Jurkat, Clone E6-1 (cell line): ENCODE data around the gene CHMP4B.

Experiments used
- DNase-seq: peaks from one replicate; pipeline ENCODE4 v3.0.0-alpha.2; 2011; ENCODE audit warnings: low read depth, low spot score
- H3K4me3 ChIP-seq: 2 replicates; pipeline ENCODE4 v1.5.1; 2011; ENCODE audit warnings: mild to moderate bottlenecking, low read length, control low read depth, moderate library complexity

The CHMP4B gene

DNA sequence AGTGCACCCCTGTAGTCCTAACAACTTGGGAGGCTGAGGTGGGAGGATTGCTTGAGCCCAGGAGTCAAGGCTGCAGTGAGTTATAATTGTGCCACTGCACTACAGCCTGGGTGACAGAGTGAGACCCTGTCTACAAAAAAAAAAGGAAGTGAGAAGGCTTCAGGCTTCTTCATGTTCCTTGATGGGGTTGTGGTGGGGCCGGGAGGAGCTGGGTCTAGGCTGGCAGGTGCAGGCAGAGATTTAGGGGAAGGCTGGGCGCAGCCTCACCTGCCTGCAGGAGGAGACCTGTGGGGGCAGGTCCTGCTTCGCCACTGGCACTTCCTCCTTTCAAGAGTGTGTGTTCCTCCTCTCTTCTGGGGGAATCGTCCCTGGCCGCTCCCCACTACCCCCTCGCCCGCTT lies 63.9 kb downstream of the CHMP4B start:
- no peak overlapping the region for H3K4me3 ChIP-seq
- no peak for DNase-seq

DNA sequence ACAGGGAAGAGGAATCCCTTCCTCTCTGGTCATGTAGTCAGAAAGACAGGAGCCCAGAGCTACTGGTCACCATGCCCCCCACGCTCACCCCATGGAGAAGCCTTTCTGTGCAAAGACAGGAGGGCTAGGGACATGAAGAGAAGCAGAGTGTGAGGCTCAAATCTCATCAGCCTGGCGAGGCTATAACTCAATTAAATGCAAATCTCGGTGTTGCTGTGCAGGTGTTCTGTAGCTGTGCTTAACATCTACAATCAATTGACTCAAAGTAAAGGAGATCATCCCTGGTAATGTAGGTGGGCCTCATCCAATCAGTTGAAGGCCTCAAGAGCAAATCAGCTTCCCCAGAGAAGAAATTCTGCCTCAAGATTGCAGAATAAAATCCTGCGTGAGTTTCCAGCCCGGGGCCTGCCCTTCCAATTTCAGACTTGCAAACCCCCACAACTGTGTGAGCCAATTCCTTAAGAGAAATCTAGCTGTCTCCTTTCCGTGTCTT lies 64.4 kb downstream of the CHMP4B start:
- H3K4me3 ChIP-seq: no peak overlapping the region
- no peak for DNase-seq

DNA sequence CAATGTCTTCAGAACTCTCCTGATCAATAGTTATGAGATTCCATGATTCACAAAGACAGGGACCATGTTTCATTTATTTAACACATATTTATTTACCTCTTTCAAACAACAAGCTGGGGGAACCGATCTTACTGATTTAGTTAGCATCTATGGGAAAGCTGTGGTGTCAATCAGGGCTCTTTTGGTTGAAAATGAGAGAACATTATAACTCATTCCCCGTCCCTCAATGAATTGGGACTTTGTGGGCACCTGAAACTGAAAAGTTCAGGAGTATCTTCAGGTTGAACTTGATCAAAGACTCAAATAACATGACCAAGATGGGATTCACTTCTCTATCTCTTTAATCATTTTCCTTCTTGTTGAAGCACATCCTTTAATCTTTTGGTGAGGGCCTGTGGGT lies 67.4 kb downstream of the CHMP4B start:
- H3K4me3 ChIP-seq: no peak overlapping the region
- no peak for DNase-seq

DNA sequence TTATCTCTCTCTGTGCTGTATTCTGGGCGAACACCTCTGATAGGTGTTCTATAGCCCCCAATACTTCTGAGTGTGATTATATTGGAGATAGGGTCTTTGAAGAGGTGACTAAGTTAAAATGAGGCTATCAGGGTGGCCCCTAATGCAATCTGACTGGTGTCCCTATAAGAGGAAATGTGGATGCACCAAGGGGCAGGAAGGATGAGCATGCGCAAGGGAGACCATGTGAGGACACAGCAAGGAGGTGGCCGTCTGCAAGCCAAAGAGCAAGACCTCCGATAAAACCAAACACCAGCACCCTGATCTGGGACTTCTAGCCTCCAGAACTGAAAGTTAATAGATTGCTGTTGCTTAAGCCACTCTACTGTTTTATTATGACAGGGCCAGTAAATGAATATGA lies 69.2 kb downstream of the CHMP4B start:
- H3K4me3 ChIP-seq: no peak overlapping the region
- DNase-seq: no peak

DNA sequence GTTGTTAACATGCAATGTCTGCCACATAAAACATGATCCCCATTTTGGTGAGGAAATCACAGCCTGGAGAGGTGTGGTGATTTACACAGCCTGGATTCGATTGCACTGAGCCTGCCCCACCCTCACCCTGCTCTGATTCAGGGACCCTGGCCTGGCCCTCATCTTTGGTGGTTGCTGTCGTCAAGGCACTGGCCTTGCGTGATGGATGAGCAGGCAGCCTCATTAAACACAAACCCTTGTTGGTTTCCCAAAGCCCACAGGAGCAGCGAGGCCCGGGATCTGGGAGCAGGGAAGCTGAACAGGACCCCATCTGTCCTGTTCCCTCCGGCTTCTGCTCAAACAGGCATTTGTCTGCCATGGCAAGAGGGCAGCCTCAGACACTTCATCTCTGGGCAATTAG lies 70.8 kb downstream of the CHMP4B start:
- H3K4me3 ChIP-seq: no peak overlapping the region
- no peak for DNase-seq

DNA sequence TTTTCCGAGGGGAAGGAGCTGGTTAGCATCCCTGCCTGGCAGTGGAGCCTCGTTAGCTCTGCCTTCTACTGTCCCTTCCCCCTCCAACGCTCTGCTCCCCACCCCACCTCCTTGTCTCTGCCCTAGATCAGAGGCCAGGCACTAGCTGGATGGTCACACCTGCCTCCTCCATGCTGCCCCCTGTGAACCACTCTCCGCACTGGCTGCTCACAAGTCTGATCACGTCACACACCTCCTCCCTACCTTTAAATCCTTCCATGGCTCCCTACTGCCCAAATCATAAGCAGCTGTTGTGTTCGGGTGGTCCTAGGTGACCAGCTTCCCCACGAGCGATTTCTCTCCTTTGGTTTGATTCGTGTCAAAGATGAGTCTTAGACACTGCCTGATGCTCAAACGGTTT lies 71.3 kb downstream of the CHMP4B start:
- no peak overlapping the region for H3K4me3 ChIP-seq
- DNase-seq: no peak

DNA sequence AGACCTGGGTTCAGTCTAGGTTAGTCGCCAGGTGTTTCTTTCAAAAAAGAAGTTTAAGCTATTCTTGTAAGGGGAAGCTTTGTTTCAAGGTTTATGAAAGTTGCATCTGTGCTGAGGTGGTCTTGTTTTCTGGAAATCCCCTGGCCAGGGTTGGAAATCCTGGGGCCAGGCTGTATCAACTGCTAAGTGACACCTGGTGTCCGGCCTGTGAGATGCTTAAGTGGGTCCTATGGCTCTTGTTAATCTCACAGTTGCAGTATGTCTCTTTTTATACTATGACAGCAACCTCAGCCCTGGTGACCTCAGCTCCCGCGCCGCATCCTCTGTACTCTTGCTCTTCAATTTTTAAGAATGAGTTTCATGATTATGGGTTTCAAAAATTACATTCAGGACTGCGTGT lies 72.0 kb downstream of the CHMP4B start:
- H3K4me3 ChIP-seq: no peak overlapping the region
- no peak for DNase-seq

DNA sequence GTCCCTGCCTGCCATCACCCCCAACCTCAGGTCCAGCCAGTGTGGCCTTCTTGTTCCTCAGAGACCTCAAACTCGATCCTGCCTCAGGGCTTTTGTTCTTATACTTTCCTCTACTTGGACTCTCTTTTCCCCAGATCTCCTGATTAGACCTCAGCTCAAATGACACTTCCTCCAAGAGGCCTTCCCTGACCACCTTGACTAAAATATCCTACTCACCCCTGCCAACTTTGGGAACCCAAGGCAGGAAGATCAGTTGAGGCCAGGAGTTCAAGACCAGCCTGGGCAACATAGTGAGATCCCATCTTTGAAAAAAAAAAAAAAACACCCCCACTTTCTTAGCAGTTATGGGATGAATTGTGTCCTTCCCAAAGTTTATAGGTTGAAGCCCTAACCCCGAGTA lies 73.5 kb downstream of the CHMP4B start:
- no peak for DNase-seq
- H3K4me3 ChIP-seq: no peak overlapping the region

DNA sequence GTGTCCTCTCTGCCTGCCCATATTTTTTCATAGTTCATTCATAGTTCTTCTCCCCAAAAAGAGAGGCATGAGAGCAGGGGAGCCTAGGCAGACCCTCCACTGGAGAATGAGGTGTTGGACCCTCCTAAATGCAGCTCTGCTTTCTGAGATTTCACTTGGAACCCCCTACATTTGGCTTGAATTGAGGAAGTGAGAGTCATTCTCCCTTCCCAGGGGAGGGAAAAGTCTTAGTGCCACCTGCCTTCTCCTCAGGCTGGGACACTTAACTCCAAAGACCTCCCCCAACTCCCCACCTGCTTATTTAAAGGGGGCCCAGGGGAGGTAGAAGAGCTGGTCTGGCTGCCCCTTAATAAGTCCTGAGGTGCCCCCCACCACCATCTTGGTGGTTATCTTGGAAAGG lies 78.2 kb downstream of the CHMP4B start:
- no peak overlapping the region for H3K4me3 ChIP-seq
- DNase-seq: no peak

DNA sequence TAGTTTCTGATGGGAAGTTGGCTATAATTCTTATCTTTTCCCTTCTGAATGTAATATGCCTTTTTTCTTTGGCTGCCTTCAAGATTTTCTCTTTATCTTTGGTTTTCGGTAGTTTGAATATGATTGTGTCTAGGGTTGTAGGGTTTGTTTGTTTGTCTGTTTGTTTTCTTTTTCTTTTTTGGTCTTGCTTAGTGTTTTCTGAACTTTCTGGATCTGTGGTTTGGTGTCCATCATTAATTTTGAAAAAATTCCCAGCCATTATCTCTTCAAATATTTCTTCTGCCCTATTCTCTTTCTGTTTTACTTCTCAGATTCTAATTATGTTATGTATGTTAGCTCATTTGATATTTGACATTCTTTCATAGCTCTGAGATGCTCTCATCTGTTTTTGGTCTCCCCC lies 79.4 kb downstream of the CHMP4B start:
- no peak for DNase-seq
- H3K4me3 ChIP-seq: no peak overlapping the region

DNA sequence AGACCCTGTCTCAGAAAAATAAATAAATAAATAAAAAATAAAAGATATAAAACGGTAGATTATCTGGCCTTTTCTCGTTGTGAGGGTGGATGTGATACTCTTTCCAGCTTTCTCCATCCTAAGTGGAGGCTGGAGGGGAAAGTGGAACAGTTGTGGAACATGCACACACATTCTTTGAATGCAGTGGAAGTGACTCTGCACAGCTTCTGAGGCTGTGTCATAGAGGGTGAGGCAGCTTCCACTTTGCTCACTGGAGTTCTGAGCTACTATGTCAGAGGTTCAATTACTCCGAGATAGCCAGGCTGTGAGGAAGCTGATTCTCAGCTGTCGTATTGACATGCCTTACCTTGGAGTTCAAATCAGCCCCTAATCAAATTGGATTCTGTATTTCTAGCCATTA lies 82.2 kb downstream of the CHMP4B start:
- H3K4me3 ChIP-seq: no peak overlapping the region
- no peak for DNase-seq

DNA sequence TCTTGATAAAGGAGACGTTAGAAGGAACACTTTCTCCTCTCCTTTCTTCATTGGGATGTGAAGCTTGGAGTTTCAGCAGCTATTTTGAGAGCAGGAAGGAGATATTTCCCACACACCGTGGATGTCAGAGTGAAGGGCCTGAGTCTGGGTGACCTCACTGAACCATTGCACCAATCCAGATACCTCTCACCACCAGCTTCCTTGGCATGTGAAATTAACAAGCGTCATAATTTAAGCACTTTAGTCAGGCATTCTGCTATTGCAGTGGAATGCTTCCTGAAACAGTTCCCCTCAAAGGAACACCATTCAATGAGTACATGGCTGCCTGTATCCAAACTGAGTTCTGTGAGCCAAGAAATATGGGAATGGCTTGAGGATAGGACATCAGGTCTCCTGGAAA lies 83.7 kb downstream of the CHMP4B start:
- no peak overlapping the region for H3K4me3 ChIP-seq
- DNase-seq: no peak

DNA sequence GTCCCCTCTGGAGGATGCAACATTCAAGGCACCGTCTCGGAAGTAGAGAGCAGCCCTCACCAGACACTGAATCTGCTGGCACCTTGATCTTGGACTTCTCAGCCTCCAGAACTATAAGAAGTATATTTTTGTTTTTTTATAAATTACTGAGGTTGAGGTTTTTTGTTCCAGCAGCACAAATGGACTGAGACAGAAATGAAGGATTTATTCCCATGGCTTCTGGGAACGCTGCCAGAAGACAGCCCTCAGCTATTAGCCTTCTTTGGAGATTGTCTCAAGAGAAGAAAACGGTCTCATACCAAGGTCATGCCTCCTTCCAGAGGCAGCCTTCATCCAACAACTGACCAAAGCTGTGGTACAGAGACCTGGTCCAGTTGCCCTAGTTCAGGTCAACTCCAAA lies 85.4 kb downstream of the CHMP4B start:
- DNase-seq: no peak
- no peak overlapping the region for H3K4me3 ChIP-seq

DNA sequence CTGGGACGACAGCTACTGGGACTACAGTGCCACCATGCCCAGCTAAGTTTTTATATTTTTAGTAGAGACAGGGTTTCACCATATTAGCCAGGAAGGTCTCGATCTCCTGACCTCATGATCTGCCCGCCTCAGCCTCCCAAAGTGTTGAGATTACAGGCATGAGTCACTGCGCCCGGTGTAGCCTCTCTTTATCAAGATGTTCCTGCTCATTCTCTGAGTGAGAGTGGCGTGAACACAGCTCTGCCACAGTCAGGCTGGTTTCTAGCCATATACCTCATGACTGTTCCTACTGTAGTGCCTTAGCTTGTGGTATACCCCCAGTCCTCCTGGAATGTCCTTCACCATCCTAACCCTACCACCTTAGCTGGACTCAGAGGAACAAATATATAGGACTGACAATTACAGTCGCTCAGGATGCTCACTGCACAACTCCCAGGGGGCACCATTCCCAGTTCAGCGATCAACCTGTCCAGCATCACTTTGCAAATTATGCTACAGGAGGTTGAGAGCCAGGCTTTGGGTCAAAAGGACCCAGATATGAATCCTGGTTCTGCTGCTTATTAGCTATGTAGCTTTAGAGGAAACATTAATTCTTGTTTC lies 86.3 kb downstream of the CHMP4B start:
- no peak overlapping the region for H3K4me3 ChIP-seq
- no peak for DNase-seq

DNA sequence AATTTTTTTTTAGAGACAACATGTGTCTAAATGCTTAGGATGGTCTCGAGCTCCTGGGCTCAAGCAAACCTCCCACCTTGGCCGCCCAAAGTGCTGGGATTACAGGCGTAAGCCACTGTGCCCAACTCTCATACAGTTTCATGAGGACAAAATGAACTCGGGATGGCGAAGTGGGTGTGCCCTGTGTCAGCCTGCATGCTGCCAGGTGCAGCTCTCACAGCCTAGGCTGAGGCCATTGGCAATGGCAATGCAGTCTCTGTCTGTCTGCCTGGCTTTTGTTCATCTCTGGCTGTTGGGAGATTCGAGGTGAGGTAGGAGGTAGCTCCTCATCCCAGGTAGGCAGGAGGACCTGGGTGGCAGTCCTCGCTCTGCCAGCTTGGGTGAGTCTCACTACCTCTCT lies 88.0 kb downstream of the CHMP4B start:
- no peak for DNase-seq
- no peak overlapping the region for H3K4me3 ChIP-seq

DNA sequence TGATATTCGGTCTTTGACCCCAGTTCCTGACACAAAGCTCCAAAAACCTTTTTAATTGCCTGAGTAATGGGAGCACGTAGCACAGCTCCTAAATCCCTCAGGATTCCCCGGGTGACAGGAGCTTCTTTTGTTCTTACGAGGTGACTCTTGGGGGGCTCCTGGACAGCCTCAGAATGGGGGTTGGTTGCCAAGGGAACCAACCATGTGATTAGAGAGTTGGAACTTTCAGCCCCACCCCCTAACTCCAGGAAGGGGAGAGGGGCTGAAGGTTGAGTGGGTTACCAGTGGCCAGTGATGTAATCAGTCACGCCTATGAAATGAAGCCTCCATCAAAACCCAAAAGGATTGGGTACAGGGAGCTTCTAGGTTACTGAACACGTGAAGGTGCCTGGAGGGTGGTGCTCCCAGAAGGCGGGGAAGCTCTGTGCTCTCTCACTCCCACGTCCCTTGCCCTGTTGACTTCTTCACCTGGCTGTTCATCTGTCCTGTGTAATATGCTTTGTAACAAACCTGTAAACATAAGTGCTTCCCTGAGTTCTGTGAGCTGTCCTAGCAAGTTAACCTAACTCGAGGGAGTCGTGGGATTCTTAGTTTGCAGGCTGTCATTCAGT lies 89.5 kb downstream of the CHMP4B start:
- DNase-seq: no peak
- H3K4me3 ChIP-seq: no peak overlapping the region

DNA sequence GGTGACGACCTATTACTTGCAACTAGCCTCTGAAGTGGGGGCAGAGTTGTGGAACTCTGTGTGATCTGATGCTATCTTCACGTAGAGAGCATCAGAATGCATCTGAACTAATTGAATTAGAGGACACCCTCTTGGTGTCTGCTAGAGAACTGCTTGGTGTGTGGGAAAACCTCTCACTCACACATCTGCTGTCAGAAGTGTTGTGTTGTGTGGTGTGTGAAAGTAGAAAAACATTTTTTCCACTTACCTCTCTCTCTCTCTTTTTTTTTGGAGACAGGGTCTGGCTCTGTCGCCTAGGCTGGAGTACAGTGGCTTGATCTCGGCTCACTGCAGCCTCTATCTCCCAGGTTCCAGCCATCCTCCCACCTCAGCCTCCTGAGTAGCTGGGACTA lies 90.0 kb downstream of the CHMP4B start:
- no peak for DNase-seq
- no peak overlapping the region for H3K4me3 ChIP-seq

DNA sequence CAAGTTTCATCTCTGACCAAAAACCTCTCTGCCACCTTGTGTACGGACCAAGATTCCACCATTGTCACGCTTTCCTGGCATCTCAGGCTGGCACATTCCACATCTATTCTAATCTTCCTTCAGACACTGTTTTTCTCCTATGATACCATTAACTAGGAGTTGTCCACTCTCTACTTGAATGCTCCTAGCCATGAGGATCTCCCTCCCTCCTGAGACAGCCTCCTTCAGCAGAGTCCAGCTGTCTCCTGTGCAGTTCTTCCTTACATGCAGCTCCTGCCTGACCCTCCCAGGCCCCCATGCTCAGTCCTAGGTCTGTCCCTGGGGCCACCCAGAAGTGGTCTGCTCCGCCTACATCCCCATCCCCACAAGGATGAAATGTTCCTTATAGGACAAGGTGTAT lies 90.9 kb downstream of the CHMP4B start:
- no peak overlapping the region for H3K4me3 ChIP-seq
- DNase-seq: no peak
